H9 (cell line): ENCODE data around the gene EAF1. TPM values are rescaled to one million over a fixed set of nuclear protein-coding genes. Genes with fewer than 3 reads are reported as not detected.

Source experiments
- DNase-seq: peaks from one replicate; pipeline ENCODE4 v3.0.0-alpha.2; 2017
- H2AFZ ChIP-seq: one replicate; pipeline ENCODE4 v1.6.1; 2013; ENCODE audit warnings: mild to moderate bottlenecking, low read length, control low read depth, moderate library complexity
- H2AK5ac ChIP-seq: 2 replicates; pipeline ENCODE4 v1.6.1; 2013; ENCODE audit warnings: low read length, control low read depth, mixed read lengths; ENCODE audit not compliant: insufficient read length
- H2BK120ac ChIP-seq: one replicate; pipeline ENCODE4 v1.6.1; 2013; ENCODE audit warnings: low read depth, mild to moderate bottlenecking, low read length, control low read depth, inconsistent platforms; ENCODE audit not compliant: poor library complexity, severe bottlenecking
- H2BK12ac ChIP-seq: 2 replicates; pipeline ENCODE4 v1.6.1; 2013; ENCODE audit warnings: low read length, control low read depth, mixed read lengths, low read depth; ENCODE audit not compliant: insufficient read length
- H2BK15ac ChIP-seq: 2 replicates; pipeline ENCODE4 v1.6.1; 2013; ENCODE audit warnings: low read depth, low read length, control low read depth
- H2BK20ac ChIP-seq: one replicate; pipeline ENCODE4 v1.6.1; 2013; ENCODE audit warnings: low read depth, mild to moderate bottlenecking, low read length, control low read depth, inconsistent platforms; ENCODE audit not compliant: poor library complexity, severe bottlenecking
- H2BK5ac ChIP-seq: 2 replicates; pipeline ENCODE4 v1.6.1; 2013; ENCODE audit warnings: low read length, control low read depth, mixed read lengths; ENCODE audit not compliant: insufficient read length
- H3K14ac ChIP-seq: 2 replicates; pipeline ENCODE4 v1.6.1; 2013; ENCODE audit warnings: low read length, control low read depth; ENCODE audit not compliant: insufficient read depth
- H3K18ac ChIP-seq: 2 replicates; pipeline ENCODE4 v1.6.1; 2013; ENCODE audit warnings: low read depth, mild to moderate bottlenecking, mixed read lengths, low read length, control low read depth; ENCODE audit not compliant: insufficient read length
- H3K23ac ChIP-seq: 2 replicates; pipeline ENCODE4 v1.6.1; 2013; ENCODE audit warnings: low read length, control low read depth, mixed read lengths, low read depth; ENCODE audit not compliant: insufficient read length
- H3K23me2 ChIP-seq: 2 replicates; pipeline ENCODE4 v1.6.1; 2013; ENCODE audit warnings: low read depth, mild to moderate bottlenecking, mixed read lengths, low read length, control low read depth; ENCODE audit not compliant: insufficient read length, poor library complexity, severe bottlenecking
- H3K27ac ChIP-seq: 2 replicates; pipeline ENCODE4 v1.5.1; 2013; ENCODE audit warnings: low read length, control low read depth, mixed read lengths, low read depth; ENCODE audit not compliant: insufficient read length
- H3K27me3 ChIP-seq: 2 replicates; pipeline ENCODE4 v1.6.1; 2013; ENCODE audit warnings: low read length, control low read depth, inconsistent platforms; ENCODE audit not compliant: insufficient read depth
- H3K4ac ChIP-seq: 2 replicates; pipeline ENCODE4 v1.6.1; 2013; ENCODE audit warnings: low read depth, mild to moderate bottlenecking, control low read depth, inconsistent platforms, low read length, moderate library complexity
- H3K4me1 ChIP-seq: 2 replicates; pipeline ENCODE4 v1.6.1; 2013; ENCODE audit warnings: low read length, control low read depth, inconsistent platforms; ENCODE audit not compliant: insufficient read depth
- H3K4me2 ChIP-seq: 2 replicates; pipeline ENCODE4 v1.6.1; 2013; ENCODE audit warnings: low read length, control low read depth, mixed read lengths; ENCODE audit not compliant: insufficient read length, insufficient read depth
- H3K56ac ChIP-seq: 2 replicates; pipeline ENCODE4 v1.6.1; 2013; ENCODE audit warnings: low read depth, mild to moderate bottlenecking, mixed read lengths, low read length, control low read depth; ENCODE audit not compliant: insufficient read length
- H3K79me1 ChIP-seq: 2 replicates; pipeline ENCODE4 v1.6.1; 2013; ENCODE audit warnings: low read depth, mild to moderate bottlenecking, moderate library complexity, low read length, control low read depth, inconsistent platforms; ENCODE audit not compliant: insufficient read depth, poor library complexity, severe bottlenecking
- H3K79me2 ChIP-seq: 2 replicates; pipeline ENCODE4 v1.6.1; 2013; ENCODE audit warnings: low read length, control low read depth, inconsistent platforms; ENCODE audit not compliant: insufficient read depth
- H3K9ac ChIP-seq: 2 replicates; pipeline ENCODE4 v1.6.1; 2013; ENCODE audit warnings: low read length, control low read depth, mixed read lengths; ENCODE audit not compliant: insufficient read length; ENCODE audit errors: extremely low read depth
- H3K9me3 ChIP-seq: one replicate; pipeline ENCODE4 v1.6.1; 2013; ENCODE audit warnings: low read depth, low read length, inconsistent platforms; ENCODE audit not compliant: control insufficient read depth
- H3T11ph ChIP-seq: one replicate; pipeline ENCODE4 v1.6.1; 2013; ENCODE audit warnings: mild to moderate bottlenecking, low read length, control low read depth, inconsistent platforms
- H4K20me1 ChIP-seq: one replicate; pipeline ENCODE4 v1.6.1; 2013; ENCODE audit not compliant: control insufficient read depth, insufficient read length, insufficient read depth
- H4K5ac ChIP-seq: 2 replicates; pipeline ENCODE4 v1.6.1; 2013; ENCODE audit warnings: low read depth, mild to moderate bottlenecking, mixed read lengths, low read length, control low read depth; ENCODE audit not compliant: insufficient read length
- H4K8ac ChIP-seq: replicated peaks from 2 replicates; pipeline ENCODE4 v1.6.1; 2013; ENCODE audit warnings: low read length, control low read depth, mixed read lengths, low read depth; ENCODE audit not compliant: insufficient read length
- H4K91ac ChIP-seq: 2 replicates; pipeline ENCODE4 v1.6.1; 2013; ENCODE audit warnings: low read depth, mild to moderate bottlenecking, moderate library complexity, mixed read lengths, low read length, control low read depth; ENCODE audit not compliant: insufficient read length
- H3K27ac Mint-ChIP-seq, 3 experiments: 2 replicates in 2 of 3; 3 replicates in 1 of 3; pipeline ENCODE4 v1.8.0; 2020 to 2021; ENCODE audit warnings: mixed read lengths in 3 of 3, mild to moderate bottlenecking in 1 of 3, moderate library complexity in 1 of 3
- H3K27me3 Mint-ChIP-seq: 2 replicates; pipeline ENCODE4 v1.8.0; 2021; ENCODE audit warnings: low read depth, mild to moderate bottlenecking, moderate library complexity, mixed read lengths
- H3K36me3 Mint-ChIP-seq, 3 experiments: 2 replicates in 2 of 3; 3 replicates in 1 of 3; pipeline ENCODE4 v1.8.0; 2020 to 2021; ENCODE audit warnings: low read depth in 3 of 3, mixed read lengths in 3 of 3; ENCODE audit not compliant: insufficient read depth in 1 of 3
- H3K4me1 Mint-ChIP-seq, 2 experiments: 2 replicates each; pipeline ENCODE4 v1.8.0; 2020; ENCODE audit warnings: mixed read lengths in 2 of 2
- H3K4me3 Mint-ChIP-seq, 2 experiments: 2 replicates in 1 of 2; 3 replicates in 1 of 2; pipeline ENCODE4 v1.8.0; 2020 to 2021; ENCODE audit warnings: mild to moderate bottlenecking in 2 of 2, mixed read lengths in 2 of 2, moderate library complexity in 1 of 2
- H3K9me3 Mint-ChIP-seq, 2 experiments: 2 replicates in 1 of 2; 3 replicates in 1 of 2; pipeline ENCODE4 v1.8.0; 2020; ENCODE audit warnings: mild to moderate bottlenecking in 2 of 2, mixed read lengths in 2 of 2, moderate library complexity in 1 of 2
- CTCF ChIP-seq: fragments of 200-600 bp; sonication (generic); conservative IDR thresholded peaks from 3 replicates; pipeline ENCODE4 v1.8.0; 2021; ENCODE audit warnings: antibody characterized with exemption, mild to moderate bottlenecking
- WGBS: extraction: QIAGEN DNeasy Blood & Tissue Kit; methylation state at CpG from one replicate; pipeline ENCODE4 v1.1.7; 2013; ENCODE audit warnings: missing lambda C conversion rate, low lambda C conversion rate, mixed read lengths; ENCODE audit not compliant: insufficient read length; ENCODE audit errors: extremely low coverage; 5-methylcytosine and 5-hydroxymethylcytosine counted together
- total RNA-seq: library from RNA; stranded (reverse); gene quantifications from 2 replicates; pipeline ENCODE4 v1.2.1, GENCODE V29; 2021

Gene EAF1
- total RNA-seq, 1 experiment from 2014 or later: 34.3 TPM

GRCh38 chr3:15450438-15451215 is 23.2 kb downstream of the EAF1 start:
- H3K27ac Mint-ChIP-seq: peak overlapping the region in 1 of 3 experiments; percentile 62; a peak in 1 of 7 replicates
- Histone ChIP-seq H2BK5ac (no peak overlapping the region), H3T11ph (no peak overlapping the region), H4K91ac (no peak overlapping the region), H3K23ac (no peak overlapping the region), H2BK20ac (no peak overlapping the region), H2BK15ac (no peak overlapping the region), H4K20me1 (no peaks in the 10 kb centered on the region), H3K9ac (no peak overlapping the region), H3K18ac (no peak overlapping the region), H4K5ac (no peak overlapping the region), H2BK12ac (no peak overlapping the region), H3K4ac (no peak overlapping the region), H3K27ac (no peak overlapping the region), H3K79me1 (no peaks in the 10 kb centered on the region), H3K79me2 (no peaks in the 10 kb centered on the region), H3K4me2 (no peak overlapping the region), H4K8ac (no peak overlapping the region), H3K9me3 (no peaks in the 10 kb centered on the region), H3K23me2 (no peaks in the 10 kb centered on the region), H3K14ac (no peak overlapping the region), H2AK5ac (no peak overlapping the region), H2AFZ (no peak overlapping the region), H3K27me3 (no peaks in the 10 kb centered on the region), H3K4me1 (no peaks in the 10 kb centered on the region), H3K56ac (no peak overlapping the region), H2BK120ac (no peak overlapping the region)
- TF ChIP-seq CTCF: no peak
- no peak for DNase-seq
- peaks cover 3% of the 10 kb centered on the region in 2 experiments; a peak in 1 of 4 replicates for H3K4me1 Mint-ChIP-seq
- no CpG with 5 or more reads among the region's 12 CpGs for WGBS
- H3K36me3 Mint-ChIP-seq: 0 out of 7 replicates have a peak, but pooled peaks cover 0 to under 1% (median 0%) of the 10 kb centered on the region in 3 experiments
- no peaks in the 10 kb centered on the region; the same call in 1 of the 2 replicates for H3K27me3 Mint-ChIP-seq
- H3K9me3 Mint-ChIP-seq: no peaks in the 10 kb centered on the region
- no peak overlapping the region for H3K4me3 Mint-ChIP-seq
